GM12878 (cell line): Measurements from ENCODE around the gene CTSW. TPM values are rescaled to one million over a fixed set of nuclear protein-coding genes. Genes with fewer than 3 reads are reported as not detected.

Experiments used
- BHLHE40 ChIP-seq, 2 experiments: fragments of 450-650 bp in 1 of 2; IDR thresholded peaks; 2 replicates each; pipeline ENCODE4 v1.6.1; 2011 to 2017; ENCODE audit warnings: low read depth in 2 of 2, borderline replicate concordance in 1 of 2, improper control_type of control experiment in 1 of 2, low read length in 1 of 2, mild to moderate bottlenecking in 1 of 2
- CEBPZ ChIP-seq: fragments of 150-350 bp; IDR thresholded peaks from 2 replicates; pipeline ENCODE4 v1.6.1; 2016; ENCODE audit warnings: low read depth, low read length
- CHD1 ChIP-seq: IDR thresholded peaks from 2 replicates; pipeline ENCODE4 v1.6.1; 2012; ENCODE audit warnings: low read depth, low read length, improper control_type of control experiment
- HSF1 ChIP-seq: fragments of 150-350 bp; IDR thresholded peaks from 2 replicates; pipeline ENCODE4 v1.6.1; 2014; ENCODE audit warnings: mild to moderate bottlenecking, low read depth, low read length
- IRF3 ChIP-seq: fragments of 450-650 bp; IDR thresholded peaks from 2 replicates; pipeline ENCODE4 v1.6.1; 2014; ENCODE audit warnings: mild to moderate bottlenecking
- IRF4 ChIP-seq: IDR thresholded peaks from 2 replicates; pipeline ENCODE4 v1.6.1; 2011; ENCODE audit warnings: low read depth, low read length
- MYB ChIP-seq: fragments of 150-350 bp; IDR thresholded peaks from 2 replicates; pipeline ENCODE4 v1.6.1; 2014; ENCODE audit warnings: mild to moderate bottlenecking, low read depth, low read length, borderline replicate concordance
- NRF1 ChIP-seq: conservative IDR thresholded peaks from 2 replicates; pipeline ENCODE4 v1.6.1; 2011; ENCODE audit warnings: mild to moderate bottlenecking, low read depth, low read length, improper control_type of control experiment
- RCOR1 ChIP-seq: conservative IDR thresholded peaks from 2 replicates; pipeline ENCODE4 v1.6.1; 2012; ENCODE audit warnings: low read depth, low read length, improper control_type of control experiment
- REST ChIP-seq: IDR thresholded peaks from 2 replicates; pipeline ENCODE4 v1.6.1; 2012; ENCODE audit warnings: mild to moderate bottlenecking, low read depth, low read length
- SP1 ChIP-seq: IDR thresholded peaks from one replicate; pipeline ENCODE4 v1.6.1; 2011; ENCODE audit warnings: low read depth, low read length
- STAT3 ChIP-seq: IDR thresholded peaks from 2 replicates; pipeline ENCODE4 v1.6.1; 2011; ENCODE audit warnings: low read depth, low read length, improper control_type of control experiment
- TCF12 ChIP-seq: IDR thresholded peaks from 2 replicates; pipeline ENCODE4 v1.6.1; 2011; ENCODE audit warnings: low read depth, mild to moderate bottlenecking, low read length
- ZBED1 ChIP-seq: IDR thresholded peaks from 2 replicates; pipeline ENCODE4 v1.6.1; 2016; ENCODE audit warnings: borderline replicate concordance
- polyA plus RNA-seq, 11 experiments: library from polyadenylated mRNA; depleted of rRNA in 4 of 11; unstranded in 6 of 11; stranded (reverse) in 5 of 11; fragments of >200 nt; fragmentation: Nextera tagmentation in 4 of 11; fragmentation: Illumina TruSeq in 1 of 11; extraction: Ambion mirVana in 4 of 11; extraction: Trizol in 1 of 11; gene quantifications; 1 replicate in 1 of 11; 2 replicates in 10 of 11; pipeline versions ENCODE4 v1.2.1 to v1.2.3, GENCODE V29; 2011 to 2016; ENCODE audit warnings: inconsistent platforms in 2 of 11, missing spikeins in 2 of 11, low read depth in 1 of 11
- total RNA-seq, 4 experiments: library from RNA; depleted of rRNA in 3 of 4; stranded (reverse); fragments of >200 nt in 3 of 4; fragmentation: Illumina TruSeq in 1 of 4; extraction: Trizol in 1 of 4; gene quantifications; 2 replicates each; pipeline versions ENCODE4 v1.2.1 to v1.2.3, GENCODE V29; 2013 to 2021
- TF ChIP-seq, protein P1 (sequence below): IDR thresholded peaks from 2 replicates; pipeline ENCODE4 v1.6.1; 2011; ENCODE audit warnings: borderline replicate concordance, low read depth, mild to moderate bottlenecking, moderate library complexity, mixed read lengths, low read length; ENCODE audit not compliant: insufficient read depth; ENCODE audit errors: extremely low read length
- TF ChIP-seq, protein P2 (sequence below): IDR thresholded peaks from 2 replicates; pipeline ENCODE4 v1.6.1; 2011; ENCODE audit warnings: low read depth, low read length, improper control_type of control experiment, borderline replicate concordance

Gene CTSW
- total and polyA plus RNA-seq, 10 of the 15 experiments (the other 5 are each of a cell fraction or from before 2014, with no cell fraction given), result 0.53 to 12.0 (median 1.7) TPM

DNA sequence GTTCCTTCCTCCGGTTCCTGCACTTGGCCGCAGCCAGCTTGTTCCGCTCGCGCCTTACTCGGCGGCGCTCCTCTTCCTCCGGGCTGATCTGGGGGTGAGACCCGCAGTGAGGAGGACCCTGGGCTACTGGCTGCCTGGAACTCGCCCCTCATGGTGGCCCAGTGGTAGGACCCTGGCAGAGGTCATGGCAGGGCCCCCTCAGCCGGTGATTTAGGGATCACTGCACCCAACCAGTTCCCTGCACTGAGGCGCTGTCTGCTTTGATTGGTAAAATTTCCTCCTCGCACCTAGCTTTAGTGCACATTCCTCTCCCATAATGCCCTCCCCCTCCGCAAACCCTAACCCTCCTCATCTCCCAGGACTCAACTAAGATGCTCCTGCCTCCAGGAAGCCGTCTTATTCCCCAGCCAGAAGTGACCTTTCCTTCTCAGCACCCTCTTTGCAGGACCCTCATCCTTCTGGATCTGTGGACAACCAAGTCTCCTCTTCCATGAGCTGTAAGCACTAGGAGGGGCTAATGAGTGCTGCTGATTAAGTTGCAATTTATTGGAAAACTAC lies 14.5 kb downstream of the CTSW start (continued):
- TF ChIP-seq MYB, result no peak
- TF ChIP-seq IRF3, result no peak
- TF ChIP-seq HSF1, result no peak
- TF ChIP-seq, protein P1, sequence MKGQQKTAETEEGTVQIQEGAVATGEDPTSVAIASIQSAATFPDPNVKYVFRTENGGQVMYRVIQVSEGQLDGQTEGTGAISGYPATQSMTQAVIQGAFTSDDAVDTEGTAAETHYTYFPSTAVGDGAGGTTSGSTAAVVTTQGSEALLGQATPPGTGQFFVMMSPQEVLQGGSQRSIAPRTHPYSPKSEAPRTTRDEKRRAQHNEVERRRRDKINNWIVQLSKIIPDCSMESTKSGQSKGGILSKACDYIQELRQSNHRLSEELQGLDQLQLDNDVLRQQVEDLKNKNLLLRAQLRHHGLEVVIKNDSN, result no peak
- no peak for TF ChIP-seq ZBED1
- no peak for TF ChIP-seq RCOR1
- no peak for TF ChIP-seq CHD1
- TF ChIP-seq, protein P2, sequence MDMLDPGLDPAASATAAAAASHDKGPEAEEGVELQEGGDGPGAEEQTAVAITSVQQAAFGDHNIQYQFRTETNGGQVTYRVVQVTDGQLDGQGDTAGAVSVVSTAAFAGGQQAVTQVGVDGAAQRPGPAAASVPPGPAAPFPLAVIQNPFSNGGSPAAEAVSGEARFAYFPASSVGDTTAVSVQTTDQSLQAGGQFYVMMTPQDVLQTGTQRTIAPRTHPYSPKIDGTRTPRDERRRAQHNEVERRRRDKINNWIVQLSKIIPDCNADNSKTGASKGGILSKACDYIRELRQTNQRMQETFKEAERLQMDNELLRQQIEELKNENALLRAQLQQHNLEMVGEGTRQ, result no peak
- TF ChIP-seq CEBPZ, result no peak
- TF ChIP-seq TCF12, result no peak
- TF ChIP-seq IRF4, result no peak
- no peak for TF ChIP-seq STAT3
- no peak for TF ChIP-seq NRF1
- no peak for TF ChIP-seq SP1
- no peak for TF ChIP-seq REST
- TF ChIP-seq BHLHE40 (IDR thresholded peaks at IDR 0.05; ENCODE audit: borderline replicate concordance in 1 of 2, low read depth in 2 of 2, low read length in 1 of 2), result no peak
